ENCODE data around the gene KRTAP2-4.
"Not testable (repeated sequence)": the region's sequence is repeated elsewhere in the genome, so short reads cannot be mapped to it uniquely, and the experiment has no call there.

Gene KRTAP2-4

DNA sequence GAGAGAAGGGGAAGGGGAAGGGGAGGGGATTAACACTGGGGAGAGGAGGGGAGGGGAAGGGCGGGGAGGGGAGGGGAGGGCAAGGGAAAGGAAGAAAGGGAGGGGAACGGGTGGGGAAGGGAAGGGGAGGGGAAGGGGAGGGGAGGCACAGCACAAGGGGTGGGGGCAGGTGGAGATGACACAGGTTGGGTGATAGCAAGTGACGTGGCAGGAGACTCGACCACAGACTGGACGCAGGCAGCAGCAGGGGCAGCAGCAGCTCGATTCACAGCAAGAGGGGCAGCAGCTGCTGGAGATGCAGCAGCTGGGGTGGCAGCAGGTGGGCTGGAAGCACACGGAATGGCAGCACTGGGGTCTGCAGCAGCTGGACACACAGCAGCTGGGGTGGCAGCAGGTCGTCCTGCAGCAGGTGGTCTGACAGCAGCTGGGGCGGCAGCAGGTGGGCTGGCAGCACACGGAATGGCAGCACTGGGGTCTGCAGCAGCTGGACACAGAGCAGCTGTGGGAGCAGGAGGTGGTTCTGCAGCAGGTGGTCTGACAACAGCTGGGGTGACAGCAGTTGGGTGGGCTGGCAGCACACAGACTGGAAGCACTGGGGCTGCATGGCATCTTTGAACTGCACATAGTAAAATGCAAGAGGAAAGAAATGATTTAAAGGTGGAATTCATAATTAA lies 36.0 kb upstream of the KRTAP2-4 start, which contains the start of gene KRTAP4-16:
Gene KRTAP4-16, minus strand, starts transcription at position 624 of the 674 bp plus-strand sequence. Its CDS starts 0 bp downstream, at position 624.
- Histone ChIP-seq H3K9me3 (no peaks in the 10 kb centered on the region), H3K36me3 (no peaks in the 10 kb centered on the region), H3K27me3 (no peaks in the 10 kb centered on the region), H3K4me3 (ENCODE audit: low read depth, low read length) (no peak within 1 kb of the TSS), H3K4me1 (no peaks in the 10 kb centered on the region)
- DNase-seq: no peak
- TF ChIP-seq, protein P1, sequence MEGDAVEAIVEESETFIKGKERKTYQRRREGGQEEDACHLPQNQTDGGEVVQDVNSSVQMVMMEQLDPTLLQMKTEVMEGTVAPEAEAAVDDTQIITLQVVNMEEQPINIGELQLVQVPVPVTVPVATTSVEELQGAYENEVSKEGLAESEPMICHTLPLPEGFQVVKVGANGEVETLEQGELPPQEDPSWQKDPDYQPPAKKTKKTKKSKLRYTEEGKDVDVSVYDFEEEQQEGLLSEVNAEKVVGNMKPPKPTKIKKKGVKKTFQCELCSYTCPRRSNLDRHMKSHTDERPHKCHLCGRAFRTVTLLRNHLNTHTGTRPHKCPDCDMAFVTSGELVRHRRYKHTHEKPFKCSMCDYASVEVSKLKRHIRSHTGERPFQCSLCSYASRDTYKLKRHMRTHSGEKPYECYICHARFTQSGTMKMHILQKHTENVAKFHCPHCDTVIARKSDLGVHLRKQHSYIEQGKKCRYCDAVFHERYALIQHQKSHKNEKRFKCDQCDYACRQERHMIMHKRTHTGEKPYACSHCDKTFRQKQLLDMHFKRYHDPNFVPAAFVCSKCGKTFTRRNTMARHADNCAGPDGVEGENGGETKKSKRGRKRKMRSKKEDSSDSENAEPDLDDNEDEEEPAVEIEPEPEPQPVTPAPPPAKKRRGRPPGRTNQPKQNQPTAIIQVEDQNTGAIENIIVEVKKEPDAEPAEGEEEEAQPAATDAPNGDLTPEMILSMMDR (IDR thresholded peaks at IDR 0.05; ENCODE audit: low read depth, low read length): no peak

DNA sequence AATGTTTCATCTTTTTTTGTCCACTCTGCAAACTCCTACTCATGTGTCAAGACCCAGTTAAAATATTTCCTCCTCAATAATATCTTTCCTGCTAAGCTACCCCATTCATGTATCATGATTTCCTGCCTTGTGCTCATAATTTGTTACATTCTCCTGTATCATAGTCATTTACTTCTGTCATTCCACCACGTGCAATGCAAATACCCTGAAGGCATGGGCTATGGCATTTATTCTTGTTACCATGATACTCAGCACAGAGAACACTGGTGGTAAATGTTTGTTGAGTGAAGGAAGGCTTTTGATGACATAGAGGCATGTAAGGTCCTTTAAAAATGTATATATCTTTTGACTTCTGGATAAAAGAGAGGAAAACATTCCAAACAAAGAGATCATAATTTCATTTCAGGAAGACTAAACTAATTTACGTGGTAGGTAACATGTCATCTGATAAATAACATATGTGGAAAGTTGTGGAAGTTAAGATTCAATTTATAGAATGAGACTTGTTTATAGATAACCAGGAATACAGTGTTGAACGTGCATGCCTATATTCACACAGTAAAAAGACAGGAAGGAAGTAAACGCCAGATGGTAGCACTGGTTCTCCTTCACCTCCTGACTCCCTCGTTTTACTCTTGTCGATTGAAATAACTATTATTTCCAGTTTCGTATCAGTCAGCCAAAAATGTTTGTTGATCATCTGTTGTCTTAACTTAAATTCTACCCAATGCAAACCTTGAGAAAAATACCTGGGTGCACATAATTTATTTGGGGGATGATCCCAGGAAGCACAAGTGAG lies 34.2 kb upstream of the KRTAP2-4 start:
- H3K4me1 ChIP-seq; H3K9me3 ChIP-seq; H3K27me3 ChIP-seq; DNase-seq; H3K36me3 ChIP-seq; H3K4me3 ChIP-seq (ENCODE audit: low read depth, low read length): not testable (repeated sequence)

DNA sequence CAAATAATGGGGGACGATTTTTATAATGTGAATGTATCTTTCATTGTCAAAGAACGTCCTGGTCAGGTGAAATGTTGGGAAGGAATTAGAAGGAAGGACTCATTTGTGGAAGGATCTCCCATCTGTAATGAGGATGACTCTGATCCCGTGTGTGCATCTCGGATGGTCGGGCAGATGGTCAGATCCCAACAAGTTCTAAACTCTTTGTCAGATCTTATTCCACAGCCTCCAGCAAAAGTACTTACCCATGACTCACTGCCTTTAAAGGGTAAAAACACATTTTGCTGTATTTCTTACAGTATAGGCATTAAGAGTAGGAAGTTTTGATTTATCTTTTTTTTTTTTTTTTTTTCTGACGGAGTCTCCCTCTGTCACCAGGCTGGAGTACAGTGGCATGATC lies 32.8 kb upstream of the KRTAP2-4 start:
- no peak for DNase-seq
- Histone ChIP-seq H3K4me3 (ENCODE audit: low read depth, low read length) (no peak overlapping the region), H3K36me3 (no peaks in the 10 kb centered on the region), H3K4me1 (no peaks in the 10 kb centered on the region), H3K27me3 (no peaks in the 10 kb centered on the region), H3K9me3 (no peaks in the 10 kb centered on the region)
- TF ChIP-seq, protein P1 (IDR thresholded peaks at IDR 0.05; ENCODE audit: low read depth, low read length): no peak

DNA sequence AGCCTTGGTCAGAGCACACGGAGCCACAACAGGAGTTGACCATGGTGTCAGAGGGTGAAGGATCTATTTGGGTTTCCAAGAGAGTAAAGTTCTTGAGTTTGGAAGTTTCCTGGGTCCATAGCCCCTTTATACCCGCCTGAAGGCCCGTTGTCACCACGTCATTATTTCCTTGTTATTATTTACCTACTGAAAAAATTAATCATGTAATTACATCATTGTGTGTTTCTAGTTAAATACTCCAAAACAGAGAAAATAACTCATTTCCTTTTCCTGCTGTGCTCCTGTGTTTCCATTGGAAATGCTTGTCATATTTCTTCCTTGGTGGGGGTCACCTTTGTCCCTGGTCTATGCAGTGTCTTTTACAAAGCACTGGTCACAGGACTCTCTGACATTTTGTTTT lies 32.4 kb upstream of the KRTAP2-4 start, which contains the start of gene KRTAP4-8:
Gene KRTAP4-8, minus strand, starts transcription at position 101 of the 400 bp plus-strand sequence. Its CDS starts 58 bp downstream, at position 43.
- H3K36me3 ChIP-seq: no peaks in the 10 kb centered on the region
- no peak within 1 kb of the TSS for H3K4me3 ChIP-seq (ENCODE audit: low read depth, low read length)
- no peaks in the 10 kb centered on the region for H3K9me3 ChIP-seq
- no peak for DNase-seq
- H3K4me1 ChIP-seq: no peaks in the 10 kb centered on the region
- no peaks in the 10 kb centered on the region for H3K27me3 ChIP-seq
- TF ChIP-seq, protein P1 (IDR thresholded peaks at IDR 0.05; ENCODE audit: low read depth, low read length): no peak

DNA sequence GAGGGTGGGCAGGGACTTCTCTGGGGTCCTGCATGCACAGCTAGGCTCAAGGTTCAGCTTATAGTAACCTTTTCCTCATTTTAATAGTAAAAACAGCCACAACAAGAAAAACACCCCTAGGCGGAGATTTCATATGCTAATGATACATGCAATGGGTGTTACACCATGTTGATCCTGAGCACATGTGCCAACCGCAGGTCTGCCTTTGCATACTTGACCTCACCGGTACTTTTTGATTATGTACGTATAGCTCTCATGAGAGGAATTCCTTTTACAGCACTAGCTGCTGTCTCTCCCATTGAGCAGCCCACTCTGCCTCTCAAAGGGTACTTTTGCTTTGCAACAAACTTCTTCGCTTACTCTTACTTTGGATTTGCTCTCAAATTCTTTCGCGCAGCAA lies 30.4 kb upstream of the KRTAP2-4 start:
- no peaks in the 10 kb centered on the region for H3K9me3 ChIP-seq

DNA sequence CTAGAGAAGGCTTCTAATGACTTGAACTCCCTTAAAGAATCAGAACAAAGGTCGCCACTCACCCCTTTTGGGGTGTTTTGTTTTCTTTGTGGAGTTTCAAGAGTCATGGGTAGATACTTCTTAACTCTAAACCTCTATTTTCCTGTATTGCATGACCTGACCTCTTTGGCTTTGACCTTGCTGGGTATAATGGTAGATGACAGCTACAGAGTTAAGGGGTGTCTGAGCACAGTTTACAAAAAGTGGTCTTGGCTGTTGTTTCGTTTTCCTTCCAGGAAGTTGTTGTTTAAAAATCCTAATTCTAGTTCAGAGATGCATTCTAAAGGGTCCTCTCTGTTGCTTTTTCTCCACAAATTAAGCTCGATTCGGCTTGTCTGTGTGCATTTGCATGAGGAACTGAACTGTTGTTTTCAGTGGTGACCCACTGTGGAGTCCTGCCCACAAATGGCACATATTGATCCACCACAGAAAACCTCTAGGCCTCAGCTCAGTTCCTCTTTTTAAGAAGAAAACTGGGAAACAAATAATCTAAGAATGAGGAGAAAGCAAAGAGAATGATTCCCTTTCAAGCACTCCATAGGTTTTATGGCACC lies 23.2 kb upstream of the KRTAP2-4 start:
- H3K9me3 ChIP-seq; H3K4me1 ChIP-seq; H3K4me3 ChIP-seq (ENCODE audit: low read depth, low read length); DNase-seq; H3K36me3 ChIP-seq; H3K27me3 ChIP-seq: not testable (repeated sequence)

More for the DNA sequence above, 30.4 kb upstream of the KRTAP2-4 start:
- DNase-seq: no peak
- Histone ChIP-seq H3K4me1 (no peaks in the 10 kb centered on the region), H3K36me3 (no peaks in the 10 kb centered on the region), H3K27me3 (no peaks in the 10 kb centered on the region), H3K4me3 (ENCODE audit: low read depth, low read length) (no peak overlapping the region)
- TF ChIP-seq, protein P1 (IDR thresholded peaks at IDR 0.05; ENCODE audit: low read depth, low read length): no peak

DNA sequence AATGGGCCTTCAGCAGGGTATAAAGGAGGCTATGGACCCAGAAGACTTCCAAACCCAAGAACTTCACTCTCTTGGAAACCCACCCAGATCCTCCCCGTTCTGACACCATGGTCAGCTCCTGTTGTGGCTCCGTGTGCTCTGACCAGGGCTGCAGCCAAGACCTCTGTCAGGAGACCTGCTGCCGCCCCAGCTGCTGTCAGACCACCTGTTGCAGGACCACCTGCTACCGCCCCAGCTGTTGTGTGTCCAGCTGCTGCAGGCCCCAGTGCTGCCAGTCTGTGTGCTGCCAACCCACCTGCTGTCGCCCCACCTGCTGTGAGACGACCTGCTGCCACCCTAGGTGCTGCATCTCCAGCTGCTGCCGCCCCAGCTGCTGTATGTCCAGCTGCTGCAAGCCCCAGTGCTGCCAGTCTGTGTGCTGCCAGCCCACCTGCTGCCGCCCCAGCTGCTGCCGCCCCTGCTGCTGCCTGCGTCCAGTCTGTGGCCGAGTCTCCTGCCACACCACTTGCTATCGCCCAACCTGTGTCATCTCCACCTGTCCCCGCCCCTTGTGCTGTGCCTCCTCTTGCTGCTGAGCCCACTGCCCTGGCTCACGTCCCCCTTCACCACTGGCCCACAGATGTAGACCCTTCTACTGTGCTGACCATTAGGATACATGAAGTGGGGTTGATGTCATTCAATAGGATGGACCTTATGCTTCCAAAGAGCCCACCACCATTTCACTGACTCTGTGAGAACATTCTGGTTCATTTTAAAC lies 18.6 kb upstream of the KRTAP2-4 start, which contains the start of gene KRTAP4-7:
Gene KRTAP4-7, plus strand, starts transcription at position 51 of the 757 bp plus-strand sequence. Its CDS starts 57 bp downstream, at position 108.
- H3K36me3 ChIP-seq; H3K27me3 ChIP-seq; H3K4me1 ChIP-seq; H3K4me3 ChIP-seq (ENCODE audit: low read depth, low read length); H3K9me3 ChIP-seq; DNase-seq: not testable (repeated sequence)

DNA sequence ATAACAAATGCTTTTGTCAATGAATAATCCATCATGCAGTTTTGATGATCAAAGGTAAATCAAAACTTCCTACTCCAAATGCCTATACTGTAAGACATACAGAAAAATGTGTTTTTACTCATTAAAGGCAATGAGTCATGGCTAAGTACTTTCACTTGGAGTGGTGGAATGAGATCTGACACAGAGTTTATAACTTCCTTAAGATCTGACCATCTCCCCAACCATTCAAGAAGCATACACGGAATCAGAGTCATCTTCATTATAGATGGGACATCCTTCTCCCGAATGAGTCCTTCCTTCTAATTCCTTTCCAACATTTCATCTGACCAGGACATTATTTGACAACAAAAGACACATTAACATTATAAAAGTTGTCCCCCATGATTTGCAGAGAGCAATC lies 17.7 kb upstream of the KRTAP2-4 start:
- not testable (repeated sequence) for H3K4me3 ChIP-seq (ENCODE audit: low read depth, low read length); H3K9me3 ChIP-seq; DNase-seq; H3K27me3 ChIP-seq; H3K4me1 ChIP-seq; H3K36me3 ChIP-seq
